ENCODE results near the gene CDH23. TPM values are rescaled to one million over a fixed set of nuclear protein-coding genes. Genes with fewer than 3 reads are reported as not detected.

CDH23 gene
- total RNA-seq, 1 experiment from 2014 or later: 2.9 TPM

DNA sequence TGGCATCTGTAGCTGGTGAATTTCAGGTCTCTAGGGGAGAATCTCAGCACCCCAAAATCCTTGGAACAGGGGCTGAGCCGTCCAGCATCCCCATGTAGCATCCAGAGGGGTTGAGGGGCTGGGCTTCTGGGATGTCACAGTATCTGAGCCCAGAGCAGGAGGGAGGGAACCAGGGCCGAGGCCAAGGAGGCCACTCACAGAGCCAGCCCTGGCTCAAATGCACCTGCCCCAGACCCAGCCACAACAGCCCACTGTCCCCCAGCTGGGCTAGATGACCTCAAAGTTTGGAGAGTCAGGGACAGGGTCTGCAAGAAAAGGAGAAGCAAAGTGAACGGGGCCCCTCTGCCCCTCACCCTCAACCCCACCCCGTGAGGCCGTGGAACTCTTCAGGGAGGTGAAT is 354.3 kb downstream of the CDH23 start (continued):
- TF ChIP-seq ATF1 (CRISPR knock-in tag; IDR thresholded peaks at IDR 0.05): no peak
- TF ChIP-seq, protein P1, sequence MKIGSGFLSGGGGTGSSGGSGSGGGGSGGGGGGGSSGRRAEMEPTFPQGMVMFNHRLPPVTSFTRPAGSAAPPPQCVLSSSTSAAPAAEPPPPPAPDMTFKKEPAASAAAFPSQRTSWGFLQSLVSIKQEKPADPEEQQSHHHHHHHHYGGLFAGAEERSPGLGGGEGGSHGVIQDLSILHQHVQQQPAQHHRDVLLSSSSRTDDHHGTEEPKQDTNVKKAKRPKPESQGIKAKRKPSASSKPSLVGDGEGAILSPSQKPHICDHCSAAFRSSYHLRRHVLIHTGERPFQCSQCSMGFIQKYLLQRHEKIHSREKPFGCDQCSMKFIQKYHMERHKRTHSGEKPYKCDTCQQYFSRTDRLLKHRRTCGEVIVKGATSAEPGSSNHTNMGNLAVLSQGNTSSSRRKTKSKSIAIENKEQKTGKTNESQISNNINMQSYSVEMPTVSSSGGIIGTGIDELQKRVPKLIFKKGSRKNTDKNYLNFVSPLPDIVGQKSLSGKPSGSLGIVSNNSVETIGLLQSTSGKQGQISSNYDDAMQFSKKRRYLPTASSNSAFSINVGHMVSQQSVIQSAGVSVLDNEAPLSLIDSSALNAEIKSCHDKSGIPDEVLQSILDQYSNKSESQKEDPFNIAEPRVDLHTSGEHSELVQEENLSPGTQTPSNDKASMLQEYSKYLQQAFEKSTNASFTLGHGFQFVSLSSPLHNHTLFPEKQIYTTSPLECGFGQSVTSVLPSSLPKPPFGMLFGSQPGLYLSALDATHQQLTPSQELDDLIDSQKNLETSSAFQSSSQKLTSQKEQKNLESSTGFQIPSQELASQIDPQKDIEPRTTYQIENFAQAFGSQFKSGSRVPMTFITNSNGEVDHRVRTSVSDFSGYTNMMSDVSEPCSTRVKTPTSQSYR (CRISPR knock-in tag; IDR thresholded peaks at IDR 0.05): no peak
- no peak for TF ChIP-seq TEAD4 (CRISPR knock-in tag; IDR thresholded peaks at IDR 0.05)
- no peak for TF ChIP-seq CBFB (CRISPR knock-in tag; IDR thresholded peaks at IDR 0.05; ENCODE audit: low read depth)
- TF ChIP-seq, protein P2, sequence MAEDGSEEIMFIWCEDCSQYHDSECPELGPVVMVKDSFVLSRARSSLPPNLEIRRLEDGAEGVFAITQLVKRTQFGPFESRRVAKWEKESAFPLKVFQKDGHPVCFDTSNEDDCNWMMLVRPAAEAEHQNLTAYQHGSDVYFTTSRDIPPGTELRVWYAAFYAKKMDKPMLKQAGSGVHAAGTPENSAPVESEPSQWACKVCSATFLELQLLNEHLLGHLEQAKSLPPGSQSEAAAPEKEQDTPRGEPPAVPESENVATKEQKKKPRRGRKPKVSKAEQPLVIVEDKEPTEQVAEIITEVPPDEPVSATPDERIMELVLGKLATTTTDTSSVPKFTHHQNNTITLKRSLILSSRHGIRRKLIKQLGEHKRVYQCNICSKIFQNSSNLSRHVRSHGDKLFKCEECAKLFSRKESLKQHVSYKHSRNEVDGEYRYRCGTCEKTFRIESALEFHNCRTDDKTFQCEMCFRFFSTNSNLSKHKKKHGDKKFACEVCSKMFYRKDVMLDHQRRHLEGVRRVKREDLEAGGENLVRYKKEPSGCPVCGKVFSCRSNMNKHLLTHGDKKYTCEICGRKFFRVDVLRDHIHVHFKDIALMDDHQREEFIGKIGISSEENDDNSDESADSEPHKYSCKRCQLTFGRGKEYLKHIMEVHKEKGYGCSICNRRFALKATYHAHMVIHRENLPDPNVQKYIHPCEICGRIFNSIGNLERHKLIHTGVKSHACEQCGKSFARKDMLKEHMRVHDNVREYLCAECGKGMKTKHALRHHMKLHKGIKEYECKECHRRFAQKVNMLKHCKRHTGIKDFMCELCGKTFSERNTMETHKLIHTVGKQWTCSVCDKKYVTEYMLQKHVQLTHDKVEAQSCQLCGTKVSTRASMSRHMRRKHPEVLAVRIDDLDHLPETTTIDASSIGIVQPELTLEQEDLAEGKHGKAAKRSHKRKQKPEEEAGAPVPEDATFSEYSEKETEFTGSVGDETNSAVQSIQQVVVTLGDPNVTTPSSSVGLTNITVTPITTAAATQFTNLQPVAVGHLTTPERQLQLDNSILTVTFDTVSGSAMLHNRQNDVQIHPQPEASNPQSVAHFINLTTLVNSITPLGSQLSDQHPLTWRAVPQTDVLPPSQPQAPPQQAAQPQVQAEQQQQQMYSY (CRISPR knock-in tag; IDR thresholded peaks at IDR 0.05): no peak
- TF ChIP-seq, protein P3, sequence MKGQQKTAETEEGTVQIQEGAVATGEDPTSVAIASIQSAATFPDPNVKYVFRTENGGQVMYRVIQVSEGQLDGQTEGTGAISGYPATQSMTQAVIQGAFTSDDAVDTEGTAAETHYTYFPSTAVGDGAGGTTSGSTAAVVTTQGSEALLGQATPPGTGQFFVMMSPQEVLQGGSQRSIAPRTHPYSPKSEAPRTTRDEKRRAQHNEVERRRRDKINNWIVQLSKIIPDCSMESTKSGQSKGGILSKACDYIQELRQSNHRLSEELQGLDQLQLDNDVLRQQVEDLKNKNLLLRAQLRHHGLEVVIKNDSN (CRISPR knock-in tag; IDR thresholded peaks at IDR 0.05): no peak
- TF ChIP-seq, protein P4, sequence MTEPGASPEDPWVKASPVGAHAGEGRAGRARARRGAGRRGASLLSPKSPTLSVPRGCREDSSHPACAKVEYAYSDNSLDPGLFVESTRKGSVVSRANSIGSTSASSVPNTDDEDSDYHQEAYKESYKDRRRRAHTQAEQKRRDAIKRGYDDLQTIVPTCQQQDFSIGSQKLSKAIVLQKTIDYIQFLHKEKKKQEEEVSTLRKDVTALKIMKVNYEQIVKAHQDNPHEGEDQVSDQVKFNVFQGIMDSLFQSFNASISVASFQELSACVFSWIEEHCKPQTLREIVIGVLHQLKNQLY (CRISPR knock-in tag; IDR thresholded peaks at IDR 0.05): no peak
- TF ChIP-seq, protein P5, sequence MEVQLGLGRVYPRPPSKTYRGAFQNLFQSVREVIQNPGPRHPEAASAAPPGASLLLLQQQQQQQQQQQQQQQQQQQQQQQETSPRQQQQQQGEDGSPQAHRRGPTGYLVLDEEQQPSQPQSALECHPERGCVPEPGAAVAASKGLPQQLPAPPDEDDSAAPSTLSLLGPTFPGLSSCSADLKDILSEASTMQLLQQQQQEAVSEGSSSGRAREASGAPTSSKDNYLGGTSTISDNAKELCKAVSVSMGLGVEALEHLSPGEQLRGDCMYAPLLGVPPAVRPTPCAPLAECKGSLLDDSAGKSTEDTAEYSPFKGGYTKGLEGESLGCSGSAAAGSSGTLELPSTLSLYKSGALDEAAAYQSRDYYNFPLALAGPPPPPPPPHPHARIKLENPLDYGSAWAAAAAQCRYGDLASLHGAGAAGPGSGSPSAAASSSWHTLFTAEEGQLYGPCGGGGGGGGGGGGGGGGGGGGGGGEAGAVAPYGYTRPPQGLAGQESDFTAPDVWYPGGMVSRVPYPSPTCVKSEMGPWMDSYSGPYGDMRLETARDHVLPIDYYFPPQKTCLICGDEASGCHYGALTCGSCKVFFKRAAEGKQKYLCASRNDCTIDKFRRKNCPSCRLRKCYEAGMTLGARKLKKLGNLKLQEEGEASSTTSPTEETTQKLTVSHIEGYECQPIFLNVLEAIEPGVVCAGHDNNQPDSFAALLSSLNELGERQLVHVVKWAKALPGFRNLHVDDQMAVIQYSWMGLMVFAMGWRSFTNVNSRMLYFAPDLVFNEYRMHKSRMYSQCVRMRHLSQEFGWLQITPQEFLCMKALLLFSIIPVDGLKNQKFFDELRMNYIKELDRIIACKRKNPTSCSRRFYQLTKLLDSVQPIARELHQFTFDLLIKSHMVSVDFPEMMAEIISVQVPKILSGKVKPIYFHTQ (CRISPR knock-in tag; IDR thresholded peaks at IDR 0.05): no peak

DNA sequence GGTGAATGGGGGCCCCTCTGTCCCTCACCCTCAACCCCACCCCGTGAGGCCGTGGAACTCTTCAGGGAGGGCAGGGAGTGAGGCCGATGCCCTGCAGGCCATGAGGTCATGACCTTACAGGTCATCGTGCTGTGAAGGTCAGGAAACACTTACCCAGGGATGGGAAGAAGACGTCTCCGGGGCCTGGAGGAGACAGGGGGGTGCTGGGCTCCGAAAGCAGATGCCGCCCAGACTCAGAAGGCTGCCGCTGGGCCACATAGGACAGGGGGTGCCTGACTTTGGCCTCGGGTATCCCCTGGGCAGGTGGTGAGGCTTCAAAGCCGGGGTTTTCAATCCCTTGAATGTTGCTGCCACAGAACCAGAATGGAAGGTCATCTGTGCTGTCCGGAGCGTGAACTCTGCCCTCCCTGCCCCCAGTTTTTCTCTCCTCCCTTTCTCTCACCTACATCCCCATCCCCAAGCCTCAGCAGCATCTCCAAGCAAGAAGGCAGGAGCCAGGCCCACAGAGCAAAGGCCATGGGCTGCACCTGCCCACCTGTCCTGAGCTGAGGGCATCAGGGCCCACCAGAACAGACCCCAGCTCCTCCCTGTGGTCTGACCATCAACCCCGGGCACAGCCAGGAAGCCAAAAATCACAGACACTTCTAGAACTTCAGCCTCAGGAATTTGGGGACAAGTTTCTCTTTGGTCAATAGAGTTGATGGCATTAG is 354.9 kb downstream of the CDH23 start:
- ATAC-seq (no peak), DNase-seq (ENCODE audit: low spot score) (no peak)
- Mint-ChIP-seq H3K4me3 (no peak overlapping the region), H3K4me1 (peaks cover 20% of the 10 kb centered on the region), H3K27me3 (ENCODE audit: low read depth) (no peaks in the 10 kb centered on the region), H3K27ac (no peak overlapping the region), H3K36me3 (no peaks in the 10 kb centered on the region), H3K9me3 (no peaks in the 10 kb centered on the region)
- ChIA-PET CTCF (interaction anchor here (0.8 to 1.5 kb wide), 4 partner anchors 15 to 145 kb away, joined by 3 to 9 read pairs (median 4); partner anchors contain the start of gene VSIR), POLR2A (no interaction called here)
- TF ChIP-seq, protein P6, sequence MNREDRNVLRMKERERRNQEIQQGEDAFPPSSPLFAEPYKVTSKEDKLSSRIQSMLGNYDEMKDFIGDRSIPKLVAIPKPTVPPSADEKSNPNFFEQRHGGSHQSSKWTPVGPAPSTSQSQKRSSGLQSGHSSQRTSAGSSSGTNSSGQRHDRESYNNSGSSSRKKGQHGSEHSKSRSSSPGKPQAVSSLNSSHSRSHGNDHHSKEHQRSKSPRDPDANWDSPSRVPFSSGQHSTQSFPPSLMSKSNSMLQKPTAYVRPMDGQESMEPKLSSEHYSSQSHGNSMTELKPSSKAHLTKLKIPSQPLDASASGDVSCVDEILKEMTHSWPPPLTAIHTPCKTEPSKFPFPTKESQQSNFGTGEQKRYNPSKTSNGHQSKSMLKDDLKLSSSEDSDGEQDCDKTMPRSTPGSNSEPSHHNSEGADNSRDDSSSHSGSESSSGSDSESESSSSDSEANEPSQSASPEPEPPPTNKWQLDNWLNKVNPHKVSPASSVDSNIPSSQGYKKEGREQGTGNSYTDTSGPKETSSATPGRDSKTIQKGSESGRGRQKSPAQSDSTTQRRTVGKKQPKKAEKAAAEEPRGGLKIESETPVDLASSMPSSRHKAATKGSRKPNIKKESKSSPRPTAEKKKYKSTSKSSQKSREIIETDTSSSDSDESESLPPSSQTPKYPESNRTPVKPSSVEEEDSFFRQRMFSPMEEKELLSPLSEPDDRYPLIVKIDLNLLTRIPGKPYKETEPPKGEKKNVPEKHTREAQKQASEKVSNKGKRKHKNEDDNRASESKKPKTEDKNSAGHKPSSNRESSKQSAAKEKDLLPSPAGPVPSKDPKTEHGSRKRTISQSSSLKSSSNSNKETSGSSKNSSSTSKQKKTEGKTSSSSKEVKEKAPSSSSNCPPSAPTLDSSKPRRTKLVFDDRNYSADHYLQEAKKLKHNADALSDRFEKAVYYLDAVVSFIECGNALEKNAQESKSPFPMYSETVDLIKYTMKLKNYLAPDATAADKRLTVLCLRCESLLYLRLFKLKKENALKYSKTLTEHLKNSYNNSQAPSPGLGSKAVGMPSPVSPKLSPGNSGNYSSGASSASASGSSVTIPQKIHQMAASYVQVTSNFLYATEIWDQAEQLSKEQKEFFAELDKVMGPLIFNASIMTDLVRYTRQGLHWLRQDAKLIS (CRISPR knock-in tag; IDR thresholded peaks at IDR 0.05; ENCODE audit: borderline replicate concordance): no peak
- TF ChIP-seq, protein P7, sequence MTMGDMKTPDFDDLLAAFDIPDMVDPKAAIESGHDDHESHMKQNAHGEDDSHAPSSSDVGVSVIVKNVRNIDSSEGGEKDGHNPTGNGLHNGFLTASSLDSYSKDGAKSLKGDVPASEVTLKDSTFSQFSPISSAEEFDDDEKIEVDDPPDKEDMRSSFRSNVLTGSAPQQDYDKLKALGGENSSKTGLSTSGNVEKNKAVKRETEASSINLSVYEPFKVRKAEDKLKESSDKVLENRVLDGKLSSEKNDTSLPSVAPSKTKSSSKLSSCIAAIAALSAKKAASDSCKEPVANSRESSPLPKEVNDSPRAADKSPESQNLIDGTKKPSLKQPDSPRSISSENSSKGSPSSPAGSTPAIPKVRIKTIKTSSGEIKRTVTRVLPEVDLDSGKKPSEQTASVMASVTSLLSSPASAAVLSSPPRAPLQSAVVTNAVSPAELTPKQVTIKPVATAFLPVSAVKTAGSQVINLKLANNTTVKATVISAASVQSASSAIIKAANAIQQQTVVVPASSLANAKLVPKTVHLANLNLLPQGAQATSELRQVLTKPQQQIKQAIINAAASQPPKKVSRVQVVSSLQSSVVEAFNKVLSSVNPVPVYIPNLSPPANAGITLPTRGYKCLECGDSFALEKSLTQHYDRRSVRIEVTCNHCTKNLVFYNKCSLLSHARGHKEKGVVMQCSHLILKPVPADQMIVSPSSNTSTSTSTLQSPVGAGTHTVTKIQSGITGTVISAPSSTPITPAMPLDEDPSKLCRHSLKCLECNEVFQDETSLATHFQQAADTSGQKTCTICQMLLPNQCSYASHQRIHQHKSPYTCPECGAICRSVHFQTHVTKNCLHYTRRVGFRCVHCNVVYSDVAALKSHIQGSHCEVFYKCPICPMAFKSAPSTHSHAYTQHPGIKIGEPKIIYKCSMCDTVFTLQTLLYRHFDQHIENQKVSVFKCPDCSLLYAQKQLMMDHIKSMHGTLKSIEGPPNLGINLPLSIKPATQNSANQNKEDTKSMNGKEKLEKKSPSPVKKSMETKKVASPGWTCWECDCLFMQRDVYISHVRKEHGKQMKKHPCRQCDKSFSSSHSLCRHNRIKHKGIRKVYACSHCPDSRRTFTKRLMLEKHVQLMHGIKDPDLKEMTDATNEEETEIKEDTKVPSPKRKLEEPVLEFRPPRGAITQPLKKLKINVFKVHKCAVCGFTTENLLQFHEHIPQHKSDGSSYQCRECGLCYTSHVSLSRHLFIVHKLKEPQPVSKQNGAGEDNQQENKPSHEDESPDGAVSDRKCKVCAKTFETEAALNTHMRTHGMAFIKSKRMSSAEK (CRISPR knock-in tag; IDR thresholded peaks at IDR 0.05; ENCODE audit: borderline replicate concordance): no peak
- TF ChIP-seq JAZF1 (CRISPR knock-in tag; IDR thresholded peaks at IDR 0.05): no peak
- no peak for TF ChIP-seq GRHL2 (CRISPR knock-in tag; IDR thresholded peaks at IDR 0.05; ENCODE audit: insufficient replicate concordance, severe bottlenecking)
- TF ChIP-seq, protein P8, sequence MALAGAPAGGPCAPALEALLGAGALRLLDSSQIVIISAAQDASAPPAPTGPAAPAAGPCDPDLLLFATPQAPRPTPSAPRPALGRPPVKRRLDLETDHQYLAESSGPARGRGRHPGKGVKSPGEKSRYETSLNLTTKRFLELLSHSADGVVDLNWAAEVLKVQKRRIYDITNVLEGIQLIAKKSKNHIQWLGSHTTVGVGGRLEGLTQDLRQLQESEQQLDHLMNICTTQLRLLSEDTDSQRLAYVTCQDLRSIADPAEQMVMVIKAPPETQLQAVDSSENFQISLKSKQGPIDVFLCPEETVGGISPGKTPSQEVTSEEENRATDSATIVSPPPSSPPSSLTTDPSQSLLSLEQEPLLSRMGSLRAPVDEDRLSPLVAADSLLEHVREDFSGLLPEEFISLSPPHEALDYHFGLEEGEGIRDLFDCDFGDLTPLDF (CRISPR knock-in tag; IDR thresholded peaks at IDR 0.05): no peak

Data from WTC11 (cell line).